NK-92 (cell line): ENCODE data around the gene RPL21.

Source experiments
- DNase-seq: peaks from one replicate; lab custom pipeline; 2025; ENCODE audit not compliant: unreplicated experiment; lab: John Stamatoyannopoulos, UW

The RPL21 gene

GRCh38 chr13:27257648-27258253 lies 6.4 kb downstream of the RPL21 start:
- no peak for DNase-seq

GRCh38 chr13:27258637-27259386 lies 7.5 kb downstream of the RPL21 start:
- DNase-seq, result no peak

- no peak for DNase-seq
Measured at GRCh38 chr13:27259831-27260230, 8.5 kb downstream of the RPL21 start.

GRCh38 chr13:27261396-27261795 lies 10.0 kb downstream of the RPL21 start:
- no peak for DNase-seq

- DNase-seq, result no peak
Measured at GRCh38 chr13:27263438-27263837, 12.1 kb downstream of the RPL21 start.

- no peak for DNase-seq
Measured at GRCh38 chr13:27264181-27264580, 12.8 kb downstream of the RPL21 start.

- no peak for DNase-seq
Measured at GRCh38 chr13:27264648-27265047, 13.3 kb downstream of the RPL21 start.

GRCh38 chr13:27266917-27267316 lies 15.6 kb downstream of the RPL21 start:
- no peak for DNase-seq

- no peak for DNase-seq
Measured at GRCh38 chr13:27267596-27267995, 16.2 kb downstream of the RPL21 start.

- DNase-seq, result no peak
Measured at GRCh38 chr13:27269114-27269665, 17.8 kb downstream of the RPL21 start.

- no peak for DNase-seq
Measured at GRCh38 chr13:27270594-27271520, 19.5 kb downstream of the RPL21 start, which contains the start of gene RASL11A. Gene RASL11A (plus strand): TSS chr13:27270830. CDS start chr13:27270945, 115 bp downstream.

GRCh38 chr13:27271570-27272096 lies 20.3 kb downstream of the RPL21 start:
- no peak for DNase-seq

- DNase-seq, result no peak
Measured at GRCh38 chr13:27273658-27274425, 22.5 kb downstream of the RPL21 start.

GRCh38 chr13:27274631-27275030 lies 23.3 kb downstream of the RPL21 start:
- DNase-seq, result no peak

- no peak for DNase-seq
Measured at GRCh38 chr13:27276188-27276587, 24.8 kb downstream of the RPL21 start.

GRCh38 chr13:27279506-27279905 lies 28.1 kb downstream of the RPL21 start:
- no peak for DNase-seq

- DNase-seq, result no peak
Measured at GRCh38 chr13:27280009-27280656, 28.8 kb downstream of the RPL21 start.

GRCh38 chr13:27280841-27281240 lies 29.5 kb downstream of the RPL21 start:
- no peak for DNase-seq

GRCh38 chr13:27281420-27281819 lies 30.1 kb downstream of the RPL21 start:
- DNase-seq, result no peak
